ENCODE results near the gene TMTC2. TPM values are rescaled to one million over a fixed set of nuclear protein-coding genes. Genes with fewer than 3 reads are reported as not detected.

TMTC2 gene
- polyA plus RNA-seq, 1 donor from 2014 or later: 20.6 TPM

DNA sequence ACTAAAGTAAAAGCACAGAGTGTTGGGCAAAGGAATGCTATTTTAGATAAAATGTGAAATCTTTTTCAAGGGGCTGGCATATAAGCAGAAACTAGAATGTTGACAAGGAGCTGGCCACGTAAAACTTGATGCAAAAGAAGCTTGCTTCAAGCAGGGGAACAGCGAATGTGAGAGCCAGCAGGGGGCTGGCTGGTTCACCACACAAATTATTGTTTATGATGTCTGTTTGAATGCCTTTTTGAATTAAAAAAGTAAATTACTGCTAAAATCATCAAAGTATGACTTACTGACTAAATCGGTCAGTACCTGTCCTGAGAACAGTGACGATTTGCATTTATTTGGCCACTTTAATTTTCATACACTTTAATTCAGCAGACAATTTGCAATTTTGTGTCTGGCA lies 38.9 kb upstream of the TMTC2 start:
- no peak overlapping the region for H2AFZ ChIP-seq (ENCODE audit: low read depth, low read length)
- no peak overlapping the region for H3K9ac ChIP-seq (ENCODE audit: low read length)
- H3K27me3 ChIP-seq (ENCODE audit: insufficient read depth, low read depth, low read length): no peaks in the 10 kb centered on the region
- no peaks in the 10 kb centered on the region for H3K9me2 ChIP-seq (ENCODE audit: insufficient read depth, low read length)
- no peak for TF ChIP-seq MXI1 (conservative IDR thresholded peaks at IDR 0.05; ENCODE audit: poor library complexity, severe bottlenecking)
- TF ChIP-seq RAD21 (conservative IDR thresholded peaks at IDR 0.05): no peak
- no peak for TF ChIP-seq SMC3 (conservative IDR thresholded peaks at IDR 0.05; ENCODE audit: poor library complexity)
- TF ChIP-seq, protein P1, sequence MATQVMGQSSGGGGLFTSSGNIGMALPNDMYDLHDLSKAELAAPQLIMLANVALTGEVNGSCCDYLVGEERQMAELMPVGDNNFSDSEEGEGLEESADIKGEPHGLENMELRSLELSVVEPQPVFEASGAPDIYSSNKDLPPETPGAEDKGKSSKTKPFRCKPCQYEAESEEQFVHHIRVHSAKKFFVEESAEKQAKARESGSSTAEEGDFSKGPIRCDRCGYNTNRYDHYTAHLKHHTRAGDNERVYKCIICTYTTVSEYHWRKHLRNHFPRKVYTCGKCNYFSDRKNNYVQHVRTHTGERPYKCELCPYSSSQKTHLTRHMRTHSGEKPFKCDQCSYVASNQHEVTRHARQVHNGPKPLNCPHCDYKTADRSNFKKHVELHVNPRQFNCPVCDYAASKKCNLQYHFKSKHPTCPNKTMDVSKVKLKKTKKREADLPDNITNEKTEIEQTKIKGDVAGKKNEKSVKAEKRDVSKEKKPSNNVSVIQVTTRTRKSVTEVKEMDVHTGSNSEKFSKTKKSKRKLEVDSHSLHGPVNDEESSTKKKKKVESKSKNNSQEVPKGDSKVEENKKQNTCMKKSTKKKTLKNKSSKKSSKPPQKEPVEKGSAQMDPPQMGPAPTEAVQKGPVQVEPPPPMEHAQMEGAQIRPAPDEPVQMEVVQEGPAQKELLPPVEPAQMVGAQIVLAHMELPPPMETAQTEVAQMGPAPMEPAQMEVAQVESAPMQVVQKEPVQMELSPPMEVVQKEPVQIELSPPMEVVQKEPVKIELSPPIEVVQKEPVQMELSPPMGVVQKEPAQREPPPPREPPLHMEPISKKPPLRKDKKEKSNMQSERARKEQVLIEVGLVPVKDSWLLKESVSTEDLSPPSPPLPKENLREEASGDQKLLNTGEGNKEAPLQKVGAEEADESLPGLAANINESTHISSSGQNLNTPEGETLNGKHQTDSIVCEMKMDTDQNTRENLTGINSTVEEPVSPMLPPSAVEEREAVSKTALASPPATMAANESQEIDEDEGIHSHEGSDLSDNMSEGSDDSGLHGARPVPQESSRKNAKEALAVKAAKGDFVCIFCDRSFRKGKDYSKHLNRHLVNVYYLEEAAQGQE (IDR thresholded peaks at IDR 0.05; ENCODE audit: borderline replicate concordance): no peak
- no peak for TF ChIP-seq TAF1 (IDR thresholded peaks at IDR 0.05; ENCODE audit: low read depth)
- TF ChIP-seq EP300 (conservative IDR thresholded peaks at IDR 0.05; ENCODE audit: poor library complexity, severe bottlenecking): no peak
- TF ChIP-seq, protein P2, sequence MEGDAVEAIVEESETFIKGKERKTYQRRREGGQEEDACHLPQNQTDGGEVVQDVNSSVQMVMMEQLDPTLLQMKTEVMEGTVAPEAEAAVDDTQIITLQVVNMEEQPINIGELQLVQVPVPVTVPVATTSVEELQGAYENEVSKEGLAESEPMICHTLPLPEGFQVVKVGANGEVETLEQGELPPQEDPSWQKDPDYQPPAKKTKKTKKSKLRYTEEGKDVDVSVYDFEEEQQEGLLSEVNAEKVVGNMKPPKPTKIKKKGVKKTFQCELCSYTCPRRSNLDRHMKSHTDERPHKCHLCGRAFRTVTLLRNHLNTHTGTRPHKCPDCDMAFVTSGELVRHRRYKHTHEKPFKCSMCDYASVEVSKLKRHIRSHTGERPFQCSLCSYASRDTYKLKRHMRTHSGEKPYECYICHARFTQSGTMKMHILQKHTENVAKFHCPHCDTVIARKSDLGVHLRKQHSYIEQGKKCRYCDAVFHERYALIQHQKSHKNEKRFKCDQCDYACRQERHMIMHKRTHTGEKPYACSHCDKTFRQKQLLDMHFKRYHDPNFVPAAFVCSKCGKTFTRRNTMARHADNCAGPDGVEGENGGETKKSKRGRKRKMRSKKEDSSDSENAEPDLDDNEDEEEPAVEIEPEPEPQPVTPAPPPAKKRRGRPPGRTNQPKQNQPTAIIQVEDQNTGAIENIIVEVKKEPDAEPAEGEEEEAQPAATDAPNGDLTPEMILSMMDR (IDR thresholded peaks at IDR 0.05; ENCODE audit: poor library complexity, severe bottlenecking): no peak
- no peak for TF ChIP-seq EZH2 (IDR thresholded peaks at IDR 0.05; ENCODE audit: borderline replicate concordance, insufficient read depth, low read length, poor library complexity, severe bottlenecking)
- TF ChIP-seq POLR2AphosphoS5 (IDR thresholded peaks at IDR 0.05): no peak
- H3F3A ChIP-seq (ENCODE audit: insufficient read depth, low read length, poor library complexity, severe bottlenecking): no peaks in the 10 kb centered on the region
- no peaks in the 10 kb centered on the region for H4K20me1 ChIP-seq (ENCODE audit: insufficient read depth)
- H3K79me2 ChIP-seq (replicated peaks; ENCODE audit: insufficient read depth, low read length): no peaks in the 10 kb centered on the region
- no peaks in the 10 kb centered on the region for H3K9me3 ChIP-seq (ENCODE audit: low read length)
- no peak overlapping the region for H3K27ac ChIP-seq (ENCODE audit: low read length)
- H3K4me2 ChIP-seq (ENCODE audit: low read length): no peak overlapping the region
- H3K36me3 ChIP-seq (ENCODE audit: insufficient read depth, low read length): no peaks in the 10 kb centered on the region
- no peak overlapping the region for H3K4me3 ChIP-seq (ENCODE audit: low read length)

DNA sequence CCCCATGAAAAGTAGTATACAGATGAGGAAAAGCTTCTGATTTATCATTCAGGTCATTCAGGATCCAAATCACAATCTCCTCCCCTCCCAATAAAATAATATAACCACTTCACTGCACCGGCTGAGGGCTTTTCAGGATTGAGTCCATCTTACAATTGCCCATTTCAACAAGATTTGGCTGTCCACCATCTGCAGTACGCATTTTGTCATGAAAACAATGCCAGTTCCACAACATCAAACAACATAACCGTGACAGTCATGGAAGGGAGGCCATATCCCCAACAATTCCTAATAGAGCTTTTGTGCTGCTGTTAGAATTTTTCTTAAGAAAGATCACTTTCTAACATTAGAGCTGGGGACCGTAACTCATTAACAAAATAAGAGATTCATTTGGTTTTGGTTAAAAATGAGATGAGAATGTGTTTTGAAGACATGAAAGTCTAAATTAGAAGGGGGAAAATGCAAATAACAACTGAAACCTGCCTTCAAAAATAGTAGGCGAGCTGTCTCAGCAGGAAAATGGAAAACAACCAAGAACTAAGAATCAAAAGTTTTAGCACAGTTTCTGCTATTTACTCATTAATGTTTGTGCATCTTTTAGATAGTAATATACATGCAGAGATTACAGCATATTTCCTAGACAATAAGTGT lies 38.3 kb upstream of the TMTC2 start:
- Histone ChIP-seq H3K27me3 (ENCODE audit: insufficient read depth, low read depth, low read length) (no peaks in the 10 kb centered on the region), H3K9ac (ENCODE audit: low read length) (no peak overlapping the region), H2AFZ (ENCODE audit: low read depth, low read length) (no peak overlapping the region), H3K9me2 (ENCODE audit: insufficient read depth, low read length) (no peaks in the 10 kb centered on the region), H3K36me3 (ENCODE audit: insufficient read depth, low read length) (no peaks in the 10 kb centered on the region), H3K4me2 (ENCODE audit: low read length) (no peak overlapping the region), H3F3A (ENCODE audit: insufficient read depth, low read length, poor library complexity, severe bottlenecking) (no peaks in the 10 kb centered on the region), H3K27ac (ENCODE audit: low read length) (no peak overlapping the region), H3K9me3 (ENCODE audit: low read length) (no peaks in the 10 kb centered on the region), H3K4me3 (ENCODE audit: low read length) (no peak overlapping the region), H4K20me1 (ENCODE audit: insufficient read depth) (no peaks in the 10 kb centered on the region), H3K79me2 (replicated peaks; ENCODE audit: insufficient read depth, low read length) (no peaks in the 10 kb centered on the region)
- no peak for TF ChIP-seq TAF1 (IDR thresholded peaks at IDR 0.05; ENCODE audit: low read depth)
- no peak for TF ChIP-seq EP300 (conservative IDR thresholded peaks at IDR 0.05; ENCODE audit: poor library complexity, severe bottlenecking)
- TF ChIP-seq MXI1 (conservative IDR thresholded peaks at IDR 0.05; ENCODE audit: poor library complexity, severe bottlenecking): no peak
- TF ChIP-seq, protein P1 (IDR thresholded peaks at IDR 0.05; ENCODE audit: borderline replicate concordance): no peak
- no peak for TF ChIP-seq RAD21 (conservative IDR thresholded peaks at IDR 0.05)
- TF ChIP-seq POLR2AphosphoS5 (IDR thresholded peaks at IDR 0.05): no peak
- TF ChIP-seq EZH2 (IDR thresholded peaks at IDR 0.05; ENCODE audit: borderline replicate concordance, insufficient read depth, low read length, poor library complexity, severe bottlenecking): no peak
- TF ChIP-seq SMC3 (conservative IDR thresholded peaks at IDR 0.05; ENCODE audit: poor library complexity): no peak
- TF ChIP-seq, protein P2 (IDR thresholded peaks at IDR 0.05; ENCODE audit: poor library complexity, severe bottlenecking): no peak
